Right lobe of liver (tissue), 6 donors: Measurements from ENCODE around the gene A3GALT2. TPM values are rescaled to one million over a fixed set of nuclear protein-coding genes. Genes with fewer than 3 reads are reported as not detected.

Experiments
- ATAC-seq, 4 donors: fragments of 200-7000 bp; cut with Tn5 transposase; one replicate each; pipeline ENCODE4 v1.9.1; 2020; ENCODE audit warnings: mild to moderate bottlenecking in 4 of 4, moderate library complexity in 4 of 4
- DNase-seq, 3 donors: peaks; one replicate each; pipeline ENCODE4 v3.0.0-alpha.2; 2020
- H3K27ac ChIP-seq, 3 donors: fragments of 200-600 bp; one replicate each; pipeline ENCODE4 v1.8.0; 2022
- H3K27me3 ChIP-seq, 2 donors: fragments of 200-600 bp; one replicate each; pipeline ENCODE4 v1.8.0; 2022
- H3K36me3 ChIP-seq, 4 donors: fragments of 200-600 bp; sonication (generic) in 1 of 4; one replicate each; pipeline versions ENCODE4 v1.5.1 to v1.8.0; 2017 to 2022; ENCODE audit warnings: control low read depth in 1 of 4
- H3K4me1 ChIP-seq, 4 donors: fragments of 200-600 bp; sonication (generic) in 1 of 4; one replicate each; pipeline versions ENCODE4 v1.5.1 to v1.8.0; 2017 to 2022; ENCODE audit warnings: control low read depth in 1 of 4
- H3K4me3 ChIP-seq, 3 donors: fragments of 200-600 bp; one replicate each; pipeline ENCODE4 v1.8.0; 2022
- H3K9me3 ChIP-seq, 4 donors: fragments of 200-600 bp; sonication (generic) in 1 of 4; one replicate each; pipeline versions ENCODE4 v1.5.1 to v1.8.0; 2017 to 2022; ENCODE audit warnings: control low read depth in 1 of 4
- POLR2A ChIP-seq: fragments of 450-650 bp; IDR thresholded peaks from one replicate; pipeline ENCODE4 v1.6.1; 2017; ENCODE audit warnings: antibody characterized with exemption, mild to moderate bottlenecking
- WGBS: methylation state at CpG from one replicate; pipeline ENCODE4 v1.1.6; 2018; ENCODE audit warnings: low coverage, low lambda C conversion rate; ENCODE audit not compliant: insufficient coverage; ENCODE audit errors: missing lambda C conversion rate; 5-methylcytosine and 5-hydroxymethylcytosine counted together
- intact Hi-C, 2 donors: fragments of 100-400 bp; cut with DNase I; formaldehyde crosslinking; loops; one replicate each; pipeline versions ENCODE4 v1.11.2 to v1.14.1; 2022
- total RNA-seq, 6 experiments: library from RNA; depleted of rRNA in 2 of 6; stranded (reverse); fragments of >200 nt in 2 of 6; fragmentation: NEBNext Ultra II Directional in 3 of 6; extraction: Animal tissue kit (Norgen Biotek cat#: 25700) in 3 of 6; gene quantifications; one replicate each; pipeline versions ENCODE4 v1.1.0 to v1.2.4, GENCODE V29; 2016 to 2023
- TF ChIP-seq, protein P1 (sequence below), 4 donors: fragments of 200-600 bp in 3 of 4; fragments of 450-650 bp in 1 of 4; IDR thresholded peaks; one replicate each; pipeline versions ENCODE4 v1.5.1 to v1.8.0; 2016 to 2022; ENCODE audit warnings: antibody characterized with exemption in 4 of 4, mild to moderate bottlenecking in 2 of 4
- donor health status: DM: no; HTN: yes; CAD: no.
- donor health status: DM: no; HTN: no; CAD: no.
- donor health status: DM: no; HTN: no; CAD: no.
- donor health status: DM: no; HTN: yes; CAD: no.
- donor health status: DM: no; HTN: yes; CAD: no.

The A3GALT2 gene
- total RNA-seq, 6 experiments from 2014 or later = not detected

DNA sequence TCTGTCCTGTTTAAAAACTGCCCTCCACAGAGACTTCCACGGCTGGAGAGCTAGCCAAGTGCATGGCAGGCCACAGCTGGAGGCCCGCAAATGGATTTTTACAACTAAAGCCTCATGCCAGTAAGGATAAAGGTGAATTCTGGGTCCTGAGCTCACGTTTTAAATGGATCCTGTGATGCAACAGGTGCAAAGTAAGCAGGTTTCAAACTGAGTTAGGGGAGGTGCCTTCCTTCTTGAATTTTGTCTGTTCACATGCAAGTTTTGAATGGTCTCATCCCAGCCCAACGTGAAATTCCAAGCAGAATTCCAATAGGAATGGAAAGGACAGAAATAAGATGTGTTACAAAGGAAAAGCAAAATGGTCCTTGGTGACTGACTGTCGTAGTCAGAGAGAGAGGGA is 36.2 kb upstream of the A3GALT2 start:
- Histone ChIP-seq H3K27ac (no peak overlapping the region), H3K27me3 (no peaks in the 10 kb centered on the region), H3K9me3 (no peaks in the 10 kb centered on the region), H3K4me3 (no peak overlapping the region), H3K4me1 (no peaks in the 10 kb centered on the region), H3K36me3 (no peaks in the 10 kb centered on the region)
- TF ChIP-seq, protein P1, sequence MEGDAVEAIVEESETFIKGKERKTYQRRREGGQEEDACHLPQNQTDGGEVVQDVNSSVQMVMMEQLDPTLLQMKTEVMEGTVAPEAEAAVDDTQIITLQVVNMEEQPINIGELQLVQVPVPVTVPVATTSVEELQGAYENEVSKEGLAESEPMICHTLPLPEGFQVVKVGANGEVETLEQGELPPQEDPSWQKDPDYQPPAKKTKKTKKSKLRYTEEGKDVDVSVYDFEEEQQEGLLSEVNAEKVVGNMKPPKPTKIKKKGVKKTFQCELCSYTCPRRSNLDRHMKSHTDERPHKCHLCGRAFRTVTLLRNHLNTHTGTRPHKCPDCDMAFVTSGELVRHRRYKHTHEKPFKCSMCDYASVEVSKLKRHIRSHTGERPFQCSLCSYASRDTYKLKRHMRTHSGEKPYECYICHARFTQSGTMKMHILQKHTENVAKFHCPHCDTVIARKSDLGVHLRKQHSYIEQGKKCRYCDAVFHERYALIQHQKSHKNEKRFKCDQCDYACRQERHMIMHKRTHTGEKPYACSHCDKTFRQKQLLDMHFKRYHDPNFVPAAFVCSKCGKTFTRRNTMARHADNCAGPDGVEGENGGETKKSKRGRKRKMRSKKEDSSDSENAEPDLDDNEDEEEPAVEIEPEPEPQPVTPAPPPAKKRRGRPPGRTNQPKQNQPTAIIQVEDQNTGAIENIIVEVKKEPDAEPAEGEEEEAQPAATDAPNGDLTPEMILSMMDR (IDR thresholded peaks at IDR 0.05) = no peak
- no peak for TF ChIP-seq POLR2A
- intact Hi-C loops = no loop called here
- 73% methylated on average over 4 of the region's 5 CpGs for WGBS
- no peak for ATAC-seq
- no peak for DNase-seq

DNA sequence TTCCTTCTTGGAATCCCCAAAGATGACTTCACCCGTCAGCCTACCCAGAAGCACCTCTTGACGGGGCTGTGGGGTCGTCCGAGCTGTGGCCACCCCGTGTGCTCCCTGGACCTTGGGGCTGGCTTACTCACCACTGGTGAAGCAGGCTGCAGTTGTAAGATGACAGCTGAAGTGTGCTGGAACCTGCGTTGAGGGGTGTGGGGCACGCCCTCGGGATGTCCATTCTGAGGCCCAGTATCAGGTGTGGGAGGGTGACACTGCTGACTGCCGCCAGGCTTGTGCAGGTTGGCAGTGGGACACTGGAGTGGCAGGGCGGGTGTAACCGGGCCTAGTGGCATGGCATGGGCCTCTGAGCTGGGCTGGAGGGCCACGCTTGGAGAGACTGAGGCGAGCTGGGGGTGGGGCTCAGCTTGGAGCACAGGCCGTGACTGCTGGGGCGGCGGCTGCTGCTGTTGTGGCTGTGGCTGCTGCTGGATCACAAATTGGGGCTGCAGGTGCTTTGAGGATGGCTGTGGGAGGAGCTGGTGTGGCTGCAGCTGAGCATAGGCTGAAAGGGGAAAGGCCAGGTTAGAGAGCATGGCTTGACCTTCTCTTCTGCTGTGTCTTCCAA is 33.9 kb upstream of the A3GALT2 start:
- WGBS = 85% methylated on average over 6 of the region's 16 CpGs
- ATAC-seq (no peak), DNase-seq (no peak)
- H3K27me3 ChIP-seq = no peaks in the 10 kb centered on the region
- no peak for TF ChIP-seq POLR2A
- TF ChIP-seq, protein P1 (IDR thresholded peaks at IDR 0.05) = no peak
- no peak overlapping the region for H3K27ac ChIP-seq
- intact Hi-C loops = no loop called here
- no peaks in the 10 kb centered on the region for H3K9me3 ChIP-seq
- H3K36me3 ChIP-seq = no peaks in the 10 kb centered on the region
- peaks cover 0 to 6% (median 0%) of the 10 kb centered on the region in 4 donors for H3K4me1 ChIP-seq
- H3K4me3 ChIP-seq = no peak overlapping the region

DNA sequence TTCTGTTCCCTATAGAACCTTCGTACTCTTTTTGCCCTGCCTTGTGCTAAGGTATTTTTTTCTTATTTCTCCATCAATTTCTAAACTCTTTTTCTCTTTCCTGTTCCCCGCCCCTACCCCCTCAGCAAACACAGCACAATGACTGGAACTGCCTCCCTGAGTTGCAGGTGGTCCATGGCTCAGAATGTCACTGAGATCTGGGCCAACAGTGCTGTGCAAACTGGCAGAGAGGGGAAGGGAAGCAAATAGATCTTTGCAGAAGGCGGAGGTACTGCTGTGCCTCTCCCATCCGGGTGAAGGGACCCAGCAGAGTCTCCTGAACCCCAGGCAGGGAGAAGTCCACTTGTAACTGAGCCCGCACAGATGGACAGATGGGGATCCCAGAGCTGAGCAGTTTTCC is 32.6 kb upstream of the A3GALT2 start:
- ATAC-seq (no peak), DNase-seq (peak in 1 of 3 donors; percentile 23)
- H3K9me3 ChIP-seq = no peaks in the 10 kb centered on the region
- 92% methylated on average over 2 of the region's 5 CpGs for WGBS
- H3K36me3 ChIP-seq = no peaks in the 10 kb centered on the region
- peaks cover 0 to 6% (median 0%) of the 10 kb centered on the region in 4 donors for H3K4me1 ChIP-seq
- H3K27me3 ChIP-seq = no peaks in the 10 kb centered on the region
- H3K4me3 ChIP-seq = no peak overlapping the region
- no peak overlapping the region for H3K27ac ChIP-seq
- TF ChIP-seq POLR2A = no peak
- TF ChIP-seq, protein P1 (IDR thresholded peaks at IDR 0.05) = no peak
- intact Hi-C loops = no loop called here

DNA sequence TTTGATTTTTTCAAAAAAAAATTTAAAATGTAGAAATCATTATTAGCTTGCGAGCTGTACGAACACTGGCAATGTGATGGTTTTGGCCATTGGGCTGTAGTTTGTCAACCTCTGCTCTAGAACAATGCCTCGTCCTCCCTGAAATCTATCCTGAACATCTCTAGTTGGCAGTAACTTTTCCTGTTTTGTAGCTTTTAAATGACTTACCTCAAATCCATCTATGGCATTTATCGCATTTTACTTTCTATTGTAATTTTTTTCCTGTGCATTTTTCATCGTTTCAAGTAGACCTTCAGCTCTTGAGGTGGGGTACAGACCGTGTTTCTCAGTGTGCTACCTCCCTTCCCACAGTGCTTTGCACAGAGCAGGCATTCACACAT is 30.4 kb upstream of the A3GALT2 start:
- 95% methylated on average over 6 of the region's 6 CpGs for WGBS
- no peak for TF ChIP-seq POLR2A
- TF ChIP-seq, protein P1 (IDR thresholded peaks at IDR 0.05) = no peak
- Histone ChIP-seq H3K27ac (no peak overlapping the region), H3K27me3 (no peaks in the 10 kb centered on the region), H3K4me3 (no peak overlapping the region), H3K9me3 (no peaks in the 10 kb centered on the region), H3K36me3 (no peaks in the 10 kb centered on the region), H3K4me1 (peaks cover 0 to 22% (median 0%) of the 10 kb centered on the region in 4 donors)
- ATAC-seq (no peak), DNase-seq (no peak)
- intact Hi-C loops = no loop called here
